ENCODE data around the gene ACYP2.
"Not testable (repeated sequence)": the region's sequence is repeated elsewhere in the genome, so short reads cannot be mapped to it uniquely, and the experiment has no call there.

The ACYP2 gene
- total RNA-seq = 2.6 to 10.4 (median 7.5) reads per million in 17 experiments

- peak; percentile 97 to 98 (median 98) for DNase-seq
Measured at GRCh38 chr2:54115284-54116137, at the start of gene ACYP2. Gene ACYP2 (plus strand): TSS chr2:54115615.

- DNase-seq = no peak
Measured at GRCh38 chr2:54065891-54066290, 49.5 kb upstream of the ACYP2 start.

GRCh38 chr2:54067851-54068375 is 47.5 kb upstream of the ACYP2 start:
- DNase-seq = no peak

- not testable (repeated sequence) for DNase-seq
Measured at GRCh38 chr2:54072483-54072882, 42.9 kb upstream of the ACYP2 start.

GRCh38 chr2:54073796-54074195 is 41.6 kb upstream of the ACYP2 start:
- no peak for DNase-seq

- DNase-seq = no peak
Measured at GRCh38 chr2:54074606-54075341, 40.6 kb upstream of the ACYP2 start.

- DNase-seq = no peak
Measured at GRCh38 chr2:54076586-54076985, 38.8 kb upstream of the ACYP2 start.

- DNase-seq = peak; percentile 6 to 35 (median 24)
Measured at GRCh38 chr2:54077088-54077900, 38.1 kb upstream of the ACYP2 start.

GRCh38 chr2:54079331-54079730 is 36.1 kb upstream of the ACYP2 start:
- no peak for DNase-seq

GRCh38 chr2:54081574-54081973 is 33.8 kb upstream of the ACYP2 start:
- peak in 1 of 4 experiments; percentile 4 for DNase-seq

GRCh38 chr2:54083021-54083420 is 32.4 kb upstream of the ACYP2 start:
- no peak for DNase-seq

GRCh38 chr2:54083445-54083844 is 32.0 kb upstream of the ACYP2 start:
- no peak for DNase-seq

GRCh38 chr2:54084600-54084999 is 30.8 kb upstream of the ACYP2 start:
- no peak for DNase-seq

- no peak for DNase-seq
Measured at GRCh38 chr2:54085069-54085468, 30.3 kb upstream of the ACYP2 start.

GRCh38 chr2:54086157-54086556 is 29.3 kb upstream of the ACYP2 start:
- no peak for DNase-seq

GRCh38 chr2:54088191-54088634 is 27.2 kb upstream of the ACYP2 start:
- DNase-seq = no peak

- no peak for DNase-seq
Measured at GRCh38 chr2:54088719-54089118, 26.7 kb upstream of the ACYP2 start.

- no peak for DNase-seq
Measured at GRCh38 chr2:54090521-54091117, 24.8 kb upstream of the ACYP2 start.

GRCh38 chr2:54092940-54093339 is 22.5 kb upstream of the ACYP2 start:
- DNase-seq = no peak

- not testable (repeated sequence) for DNase-seq
Measured at GRCh38 chr2:54095406-54095805, 20.0 kb upstream of the ACYP2 start.

GRCh38 chr2:54096141-54096540 is 19.3 kb upstream of the ACYP2 start:
- not testable (repeated sequence) for DNase-seq

GRCh38 chr2:54097124-54097523 is 18.3 kb upstream of the ACYP2 start:
- DNase-seq = no peak
